Calu3 (cell line): ENCODE data around the gene DTYMK. TPM values are rescaled to one million over a fixed set of nuclear protein-coding genes. Genes with fewer than 3 reads are reported as not detected.

Experiments
- BruUV-seq: library from RNA; stranded (reverse); fragments of 400-500 nt; replicated peaks from 2 replicates; lab custom pipeline; 2021; lab: Mats Ljungman, UMichigan
- CTCF ChIA-PET: fragments of 300-600 bp; sonication (Branson Sonifier 250); formaldehyde crosslinking; loops from one replicate; lab custom pipeline; 2022; ENCODE audit warnings: antibody characterized with exemption; lab: Charles Lee
- DNase-seq: peaks from one replicate; pipeline ENCODE4 v3.0.0; 2022
- H3K27ac Mint-ChIP-seq: one replicate; pipeline ENCODE4 v1.8.0; 2022; ENCODE audit warnings: mixed read lengths; ENCODE audit not compliant: unreplicated experiment
- H3K27me3 Mint-ChIP-seq: one replicate; pipeline ENCODE4 v1.8.0; 2022; ENCODE audit warnings: mixed read lengths; ENCODE audit not compliant: unreplicated experiment
- H3K36me3 Mint-ChIP-seq: one replicate; pipeline ENCODE4 v1.8.0; 2022; ENCODE audit warnings: mild to moderate bottlenecking, moderate library complexity, mixed read lengths; ENCODE audit not compliant: insufficient read depth, unreplicated experiment
- H3K4me1 Mint-ChIP-seq: one replicate; pipeline ENCODE4 v1.8.0; 2022; ENCODE audit warnings: mild to moderate bottlenecking, low read depth, mixed read lengths; ENCODE audit not compliant: unreplicated experiment
- H3K4me3 Mint-ChIP-seq: one replicate; pipeline ENCODE4 v1.8.0; 2022; ENCODE audit warnings: mild to moderate bottlenecking, low read depth, moderate library complexity, mixed read lengths; ENCODE audit not compliant: unreplicated experiment
- H3K9me3 Mint-ChIP-seq: one replicate; pipeline ENCODE4 v1.8.0; 2022; ENCODE audit warnings: low read depth, mixed read lengths; ENCODE audit not compliant: unreplicated experiment
- CTCF ChIP-seq: fragments of 200-600 bp; IDR thresholded peaks from one replicate; pipeline ENCODE4 v1.8.0; 2022; ENCODE audit warnings: antibody characterized with exemption; ENCODE audit not compliant: unreplicated experiment
- intact Hi-C: fragments of 100-400 bp; cut with micrococcal nuclease; formaldehyde crosslinking; loops from one replicate; pipeline ENCODE4 v1.10.0; 2022; ENCODE audit not compliant: unreplicated experiment
- total RNA-seq: library from RNA; stranded (reverse); gene quantifications from 2 replicates; pipeline ENCODE4 v1.2.3, GENCODE V29; 2022

Gene DTYMK
- total RNA-seq, 1 experiment from 2014 or later = 80.7 TPM

DNA sequence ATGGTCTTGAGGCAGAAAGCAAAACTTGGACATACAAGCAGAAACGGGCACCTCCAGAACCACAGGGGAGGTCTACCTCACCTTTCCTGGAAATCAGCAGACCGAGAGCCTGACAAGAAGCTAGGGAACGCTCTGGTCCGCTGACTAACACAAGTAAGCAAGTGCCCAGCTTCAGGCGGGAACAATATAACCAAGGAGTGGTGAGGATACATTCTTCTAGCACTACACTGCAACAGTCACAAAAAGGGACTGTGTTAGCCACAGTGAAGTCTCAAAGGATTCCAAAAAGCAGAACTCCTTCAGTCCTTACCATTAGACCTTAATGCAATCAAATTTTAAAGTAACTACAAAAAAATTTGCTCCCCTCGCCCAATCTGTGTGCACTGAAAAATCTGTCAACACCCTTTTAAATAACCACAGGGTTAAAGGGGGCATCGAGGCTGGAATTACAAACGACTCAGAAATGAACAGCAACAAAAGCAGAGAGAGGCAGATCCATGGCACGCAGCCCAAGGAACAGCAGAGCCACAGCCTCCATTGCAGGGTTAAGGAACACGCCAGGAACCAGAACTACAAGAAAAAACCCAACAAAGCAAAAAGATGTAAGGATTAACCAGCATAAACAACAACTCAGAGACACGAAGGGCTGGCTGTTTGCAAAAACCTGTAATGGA is 56.7 kb downstream of the DTYMK start:
- H3K27ac Mint-ChIP-seq = no peak overlapping the region
- intact Hi-C loops = no loop called here
- no peak overlapping the region for H3K4me3 Mint-ChIP-seq
- H3K4me1 Mint-ChIP-seq = peaks cover 20% of the 10 kb centered on the region
- no peak for TF ChIP-seq CTCF
- H3K27me3 Mint-ChIP-seq = no peaks in the 10 kb centered on the region
- no peak for DNase-seq
- H3K9me3 Mint-ChIP-seq = no peaks in the 10 kb centered on the region
- no TSS peak for BruUV-seq
- CTCF ChIA-PET = interaction anchor here (0.7 kb wide), 1 partner anchor 88 kb away, joined by 6 read pairs; no protein-coding TSS in a partner anchor
- peaks cover 63% of the 10 kb centered on the region for H3K36me3 Mint-ChIP-seq

- CTCF ChIA-PET = no interaction called here
- H3K27ac Mint-ChIP-seq = no peak overlapping the region
These were observed 58.9 kb downstream of the DTYMK start for GRCh38 chr2:241627675-241628074.

More at GRCh38 chr2:241627675-241628074, 58.9 kb downstream of the DTYMK start:
- no peak for DNase-seq
- Mint-ChIP-seq H3K27me3 (no peaks in the 10 kb centered on the region), H3K36me3 (peaks cover 42% of the 10 kb centered on the region), H3K4me3 (no peak overlapping the region), H3K9me3 (no peaks in the 10 kb centered on the region), H3K4me1 (peaks cover 20% of the 10 kb centered on the region)
- no TSS peak for BruUV-seq
- no peak for TF ChIP-seq CTCF
- intact Hi-C loops = no loop called here

Other genes with a start within 250 kb of the DTYMK start
- gene STK25, start 178.2 kb downstream of the DTYMK start, total RNA-seq = 149 and 159 TPM in 2 replicates
- gene BOK, start 128.1 kb downstream of the DTYMK start, total RNA-seq = 30.1 and 35.0 TPM in 2 replicates
- 53.6 and 57.5 TPM in 2 replicates for gene THAP4, start 49.7 kb downstream of the DTYMK start, total RNA-seq
- 93.0 and 95.3 TPM in 2 replicates for gene ATG4B, start 49.1 kb downstream of the DTYMK start, total RNA-seq
- gene ING5, start 15.2 kb upstream of the DTYMK start, total RNA-seq = 29.3 and 35.1 TPM in 2 replicates
- 51.1 and 53.3 TPM in 2 replicates for gene D2HGDH, start 47.8 kb upstream of the DTYMK start, total RNA-seq
- 0.27 TPM in 1 of 2 replicates, not detected in the other for gene GAL3ST2, start 90.0 kb upstream of the DTYMK start, total RNA-seq
- gene NEU4, start 122.4 kb upstream of the DTYMK start, total RNA-seq = 0.14 and 0.37 TPM in 2 replicates
- not detected in 2 replicates for gene PDCD1, start 172.1 kb upstream of the DTYMK start, total RNA-seq
- not detected in 2 replicates for gene RTP5, start 182.9 kb upstream of the DTYMK start, total RNA-seq